ENCODE results near the gene SARS2. TPM values are rescaled to one million over a fixed set of nuclear protein-coding genes. Genes with fewer than 3 reads are reported as not detected.

The SARS2 gene
- total RNA-seq, 1 donor from 2014 or later, result 42.6 TPM

Other genes starting within 250 kb of the SARS2 start
- 3.2 and 3.5 TPM in 2 replicates for gene CAPN12, start 186.3 kb downstream of the SARS2 start, total RNA-seq
- gene LGALS7, start 157.2 kb downstream of the SARS2 start, total RNA-seq, result not detected in 2 replicates
- gene LGALS7B, start 141.6 kb downstream of the SARS2 start, total RNA-seq, result not detected in 2 replicates
- gene LGALS4, start 117.8 kb downstream of the SARS2 start, total RNA-seq, result 1.3 and 1.7 TPM in 2 replicates
- gene ECH1, start 99.0 kb downstream of the SARS2 start, total RNA-seq, result 129 and 130 TPM in 2 replicates
- gene HNRNPL, start 80.8 kb downstream of the SARS2 start, total RNA-seq, result 686 and 695 TPM in 2 replicates
- gene RINL, start 52.5 kb downstream of the SARS2 start, total RNA-seq, result 62.7 and 68.9 TPM in 2 replicates
- gene SIRT2, start 31.1 kb downstream of the SARS2 start, total RNA-seq, result 23.6 and 30.1 TPM in 2 replicates
- 89.2 and 89.7 TPM in 2 replicates for gene NFKBIB, start 30.8 kb downstream of the SARS2 start, total RNA-seq
- 0.77 and 0.97 TPM in 2 replicates for gene CCER2, start 18.6 kb downstream of the SARS2 start, total RNA-seq
- 112 and 122 TPM in 2 replicates for gene MRPS12, start 181 bp upstream of the SARS2 start, total RNA-seq
- gene FBXO17, start 45.0 kb upstream of the SARS2 start, total RNA-seq, result not detected in 2 replicates
- 0.14 and 0.17 TPM in 2 replicates for gene FBXO27, start 101.8 kb upstream of the SARS2 start, total RNA-seq
- gene ACP7, start 153.6 kb upstream of the SARS2 start, total RNA-seq, result not detected in 2 replicates
- 14.8 and 16.9 TPM in 2 replicates for gene PAK4, start 195.0 kb upstream of the SARS2 start, total RNA-seq